IMR-90 (cell line): ENCODE results near the gene FDXR. TPM values are rescaled to one million over a fixed set of nuclear protein-coding genes. Genes with fewer than 3 reads are reported as not detected.

Experiments
- ATAC-seq: fragments of 200-7000 bp; cut with Tn5 transposase; 2 replicates; pipeline ENCODE4 v1.9.1; 2020; ENCODE audit warnings: low read depth, mild to moderate bottlenecking, moderate library complexity
- BruUV-seq: library from RNA; stranded (reverse); fragments of 400-500 nt; replicated peaks from 2 replicates; lab custom pipeline; 2021; lab: Mats Ljungman, UMichigan
- CTCF ChIA-PET: fragments of 300-600 bp; formaldehyde crosslinking; extraction: SDS; loops from one replicate; lab custom pipeline; 2021; ENCODE audit warnings: antibody characterized with exemption; lab: Yijun Ruan, JAX
- POLR2A ChIA-PET: fragments of 300-600 bp; sonication (Branson Sonifier 250); formaldehyde crosslinking; loops from one replicate; lab custom pipeline; 2022; ENCODE audit warnings: antibody characterized with exemption; ENCODE audit not compliant: unreplicated experiment; lab: Charles Lee
- DNase-seq: peaks from one replicate; pipeline ENCODE4 v3.0.0; 2013
- H2AFZ ChIP-seq: replicated peaks from 2 replicates; pipeline ENCODE3; 2013; ENCODE audit warnings: low read length, mild to moderate bottlenecking; ENCODE audit not compliant: poor library complexity
- H2AK5ac ChIP-seq: 2 replicates; pipeline ENCODE4 v1.6.1; 2013; ENCODE audit warnings: low read depth, low read length, inconsistent platforms
- H2AK9ac ChIP-seq: replicated peaks from 2 replicates; pipeline ENCODE3; 2013; ENCODE audit warnings: mild to moderate bottlenecking, low read depth, low read length, moderate library complexity; ENCODE audit not compliant: poor library complexity
- H2BK120ac ChIP-seq: 2 replicates; pipeline ENCODE4 v1.6.1; 2013; ENCODE audit warnings: low read depth, low read length, inconsistent platforms
- H2BK15ac ChIP-seq: 3 replicates; pipeline ENCODE4 v1.6.1; 2013; ENCODE audit warnings: low read depth, low read length, inconsistent platforms
- H2BK20ac ChIP-seq: 2 replicates; pipeline ENCODE4 v1.6.1; 2013; ENCODE audit warnings: low read depth, mild to moderate bottlenecking, inconsistent platforms, low read length, moderate library complexity
- H2BK5ac ChIP-seq: 2 replicates; pipeline ENCODE4 v1.6.1; 2013; ENCODE audit warnings: mild to moderate bottlenecking, low read depth, low read length, inconsistent platforms; ENCODE audit not compliant: poor library complexity, severe bottlenecking
- H3K14ac ChIP-seq: replicated peaks from 2 replicates; pipeline ENCODE4 v1.6.1; 2013; ENCODE audit warnings: low read depth, low read length, inconsistent platforms
- H3K18ac ChIP-seq: 2 replicates; pipeline ENCODE4 v1.6.1; 2013; ENCODE audit warnings: low read depth, low read length, control low read depth
- H3K23ac ChIP-seq: 2 replicates; pipeline ENCODE4 v1.6.1; 2013; ENCODE audit warnings: low read depth, low read length, inconsistent platforms
- H3K27ac ChIP-seq: 2 replicates; pipeline ENCODE4 v1.5.1; 2013; ENCODE audit warnings: mild to moderate bottlenecking, control low read depth, low read length; ENCODE audit not compliant: insufficient read depth
- H3K27me3 ChIP-seq: 2 replicates; pipeline ENCODE4 v1.6.1; 2013; ENCODE audit warnings: low read length; ENCODE audit not compliant: control insufficient read depth, insufficient read depth
- H3K36me3 ChIP-seq: 2 replicates; pipeline ENCODE4 v1.6.1; 2013; ENCODE audit warnings: low read length, mixed read lengths; ENCODE audit not compliant: control insufficient read depth, insufficient read depth
- H3K4ac ChIP-seq: 2 replicates; pipeline ENCODE4 v1.6.1; 2013; ENCODE audit warnings: low read depth, low read length, inconsistent platforms
- H3K4me1 ChIP-seq: 2 replicates; pipeline ENCODE4 v1.6.1; 2013; ENCODE audit warnings: low read length, mixed read lengths; ENCODE audit not compliant: control insufficient read depth, insufficient read depth
- H3K4me2 ChIP-seq: 2 replicates; pipeline ENCODE4 v1.6.1; 2013; ENCODE audit warnings: low read depth, mild to moderate bottlenecking, control low read depth, low read length, moderate library complexity
- H3K4me3 ChIP-seq: 2 replicates; pipeline ENCODE4 v1.5.1; 2013; ENCODE audit warnings: low read depth, mild to moderate bottlenecking, control low read depth, low read length, moderate library complexity; ENCODE audit not compliant: insufficient read depth
- H3K56ac ChIP-seq: 2 replicates; pipeline ENCODE4 v1.6.1; 2013; ENCODE audit warnings: low read length, inconsistent platforms; ENCODE audit not compliant: insufficient read depth; ENCODE audit errors: extremely low read depth
- H3K79me1 ChIP-seq, 2 experiments: 2 replicates each; pipeline ENCODE4 v1.6.1; 2013; ENCODE audit warnings: low read length in 2 of 2, inconsistent platforms in 1 of 2, low read depth in 1 of 2
- H3K9ac ChIP-seq: 2 replicates; pipeline ENCODE4 v1.6.1; 2013; ENCODE audit warnings: low read depth, low read length, control low read depth
- H3K9me1 ChIP-seq: 2 replicates; pipeline ENCODE4 v1.6.1; 2013; ENCODE audit warnings: low read length, inconsistent platforms; ENCODE audit not compliant: insufficient read depth
- H3K9me3 ChIP-seq: 2 replicates; pipeline ENCODE4 v1.6.1; 2013; ENCODE audit warnings: low read length; ENCODE audit not compliant: control insufficient read depth, insufficient read depth
- H4K20me1 ChIP-seq: 2 replicates; pipeline ENCODE4 v1.6.1; 2013; ENCODE audit warnings: low read length, inconsistent platforms; ENCODE audit not compliant: insufficient read depth
- H4K5ac ChIP-seq: 2 replicates; pipeline ENCODE4 v1.6.1; 2013; ENCODE audit warnings: mild to moderate bottlenecking, low read depth, low read length, control low read depth
- H4K8ac ChIP-seq, 2 experiments: 2 replicates each; pipeline ENCODE4 v1.6.1; 2013; ENCODE audit warnings: low read depth in 2 of 2, low read length in 2 of 2, control low read depth in 1 of 2, inconsistent platforms in 1 of 2
- H4K91ac ChIP-seq: 2 replicates; pipeline ENCODE4 v1.6.1; 2013; ENCODE audit warnings: low read depth, low read length, inconsistent platforms; ENCODE audit not compliant: insufficient read depth
- BHLHE40 ChIP-seq: fragments of 150-350 bp; IDR thresholded peaks from 2 replicates; pipeline ENCODE4 v1.6.1; 2016; ENCODE audit warnings: mild to moderate bottlenecking, low read depth, low read length
- CEBPB ChIP-seq: IDR thresholded peaks from 2 replicates; pipeline ENCODE4 v1.6.1; 2012; ENCODE audit warnings: low read depth, low read length, improper control_type of control experiment
- CHD1 ChIP-seq: IDR thresholded peaks from 2 replicates; pipeline ENCODE4 v1.6.1; 2012; ENCODE audit warnings: low read depth, low read length, improper control_type of control experiment
- CTCF ChIP-seq: conservative IDR thresholded peaks from 2 replicates; pipeline ENCODE4 v1.5.1; 2012; ENCODE audit warnings: mild to moderate bottlenecking, low read depth, low read length, improper control_type of control experiment
- FOS ChIP-seq: fragments of 150-350 bp; IDR thresholded peaks from 2 replicates; pipeline ENCODE4 v1.6.1; 2016; ENCODE audit warnings: low read depth, low read length
- MAFK ChIP-seq: IDR thresholded peaks from 2 replicates; pipeline ENCODE4 v1.6.1; 2012; ENCODE audit warnings: low read depth, low read length, improper control_type of control experiment
- MAZ ChIP-seq: IDR thresholded peaks from 2 replicates; pipeline ENCODE4 v1.6.1; 2012; ENCODE audit warnings: low read depth, mild to moderate bottlenecking, low read length, improper control_type of control experiment, moderate library complexity, borderline replicate concordance
- MXI1 ChIP-seq: IDR thresholded peaks from 2 replicates; pipeline ENCODE4 v1.6.1; 2012; ENCODE audit warnings: low read depth, mild to moderate bottlenecking, low read length, moderate library complexity, borderline replicate concordance
- NFE2L2 ChIP-seq: fragments of 150-350 bp; IDR thresholded peaks from 2 replicates; pipeline ENCODE4 v1.6.1; 2016; ENCODE audit warnings: low read depth, mild to moderate bottlenecking, low read length
- POLR2A ChIP-seq: IDR thresholded peaks from 2 replicates; pipeline ENCODE4 v1.6.1; 2012; ENCODE audit warnings: mild to moderate bottlenecking, low read depth, low read length
- RAD21 ChIP-seq: IDR thresholded peaks from 2 replicates; pipeline ENCODE4 v1.6.1; 2012; ENCODE audit warnings: low read length, improper control_type of control experiment
- RCOR1 ChIP-seq: IDR thresholded peaks from 2 replicates; pipeline ENCODE4 v1.6.1; 2012; ENCODE audit warnings: mild to moderate bottlenecking, low read length, improper control_type of control experiment; ENCODE audit not compliant: insufficient replicate concordance
- RFX5 ChIP-seq: IDR thresholded peaks from 2 replicates; pipeline ENCODE4 v1.8.0; 2012; ENCODE audit warnings: low read depth, mild to moderate bottlenecking, low read length, moderate library complexity
- SMC3 ChIP-seq: fragments of 150-350 bp; IDR thresholded peaks from 2 replicates; pipeline ENCODE4 v1.6.1; 2016; ENCODE audit warnings: low read depth, mild to moderate bottlenecking, antibody characterized with exemption, low read length, moderate library complexity
- WGBS, 2 experiments: methylation state at CpG; one replicate each; pipeline versions ENCODE4 v1.1.5 to v1.1.7; 2013; ENCODE audit warnings: missing lambda C conversion rate in 2 of 2; ENCODE audit not compliant: insufficient read length in 1 of 2; ENCODE audit errors: extremely low coverage in 2 of 2; 5-methylcytosine and 5-hydroxymethylcytosine counted together
- dilution Hi-C: fragments of 300-500 bp; cut with HindIII; formaldehyde crosslinking; loops from one replicate; pipeline ENCODE4 v1.14.3; 2018; ENCODE audit warnings: low sequenced_read_pairs; ENCODE audit not compliant: unreplicated experiment
- in situ Hi-C: fragments of 300-500 bp; cut with MboI; formaldehyde crosslinking; loops from 3 replicates; pipeline ENCODE4 v1.14.3; 2019; ENCODE audit warnings: low sequenced_read_pairs, inconsistent platforms, mixed read lengths
- intact Hi-C: fragments of 100-400 bp; cut with micrococcal nuclease; formaldehyde crosslinking; loops from 2 replicates; pipeline ENCODE4 v1.10.0; 2022
- polyA plus RNA-seq, 3 experiments: library from polyadenylated mRNA; depleted of rRNA; stranded (reverse); fragments of >200 nt; gene quantifications; 2 replicates each; pipeline ENCODE4 v1.2.3, GENCODE V29; 2012; ENCODE audit warnings: low replicate concordance in 1 of 3
- total RNA-seq: library from RNA; depleted of rRNA; stranded (reverse); fragments of >200 nt; gene quantifications from 2 replicates; pipeline ENCODE4 v1.2.3, GENCODE V29; 2012
- TF ChIP-seq, protein P1 (sequence below): fragments of 150-350 bp; IDR thresholded peaks from 2 replicates; pipeline ENCODE4 v1.6.1; 2016; ENCODE audit warnings: low read depth, mild to moderate bottlenecking, low read length, moderate library complexity, borderline replicate concordance
- TF ChIP-seq, protein P2 (sequence below): fragments of 150-350 bp; IDR thresholded peaks from 2 replicates; pipeline ENCODE4 v1.6.1; 2017; ENCODE audit warnings: mild to moderate bottlenecking, antibody characterized with exemption, low read length, low read depth

Gene FDXR
- total and polyA plus RNA-seq, 2 of the 4 experiments (the other 2 are of a cell fraction), result 12.4 to 18.6 TPM

- no peak for ATAC-seq
These were observed 49.4 kb upstream of the FDXR start for GRCh38 chr17:74922172-74922571.

More at GRCh38 chr17:74922172-74922571, 49.4 kb upstream of the FDXR start:
- DNase-seq, result no peak
- H4K8ac ChIP-seq, result no peak overlapping the region
- intact Hi-C loops (no loop called here), dilution Hi-C loops (no loop called here), in situ Hi-C loops (no loop called here)
- WGBS, 2 experiments, result no CpG with 5 or more reads among the region's 6 CpGs
- H2BK15ac ChIP-seq, result no peak overlapping the region
- no peak overlapping the region for H3K23ac ChIP-seq
- H4K20me1 ChIP-seq, result no peaks in the 10 kb centered on the region
- no peak overlapping the region for H2AK9ac ChIP-seq
- no TSS peak for BruUV-seq
- H3K27me3 ChIP-seq, result peaks cover 81% of the 10 kb centered on the region
- H2BK120ac ChIP-seq, result no peak overlapping the region
- no peak overlapping the region for H3K14ac ChIP-seq
- H2AK5ac ChIP-seq, result no peak overlapping the region
- H2AFZ ChIP-seq, result no peak overlapping the region
- no peaks in the 10 kb centered on the region for H3K4me1 ChIP-seq
- H3K18ac ChIP-seq, result no peak overlapping the region
- H3K4me2 ChIP-seq, result no peak overlapping the region
- CTCF ChIA-PET, result interaction anchor here (0.5 to 1.1 kb wide), 2 partner anchors 12 to 91 kb away, joined by 4 read pairs; no protein-coding TSS in a partner anchor
- POLR2A ChIA-PET, result no interaction called here
- no peak for TF ChIP-seq BHLHE40
- no peak for TF ChIP-seq CEBPB
- TF ChIP-seq, protein P1, sequence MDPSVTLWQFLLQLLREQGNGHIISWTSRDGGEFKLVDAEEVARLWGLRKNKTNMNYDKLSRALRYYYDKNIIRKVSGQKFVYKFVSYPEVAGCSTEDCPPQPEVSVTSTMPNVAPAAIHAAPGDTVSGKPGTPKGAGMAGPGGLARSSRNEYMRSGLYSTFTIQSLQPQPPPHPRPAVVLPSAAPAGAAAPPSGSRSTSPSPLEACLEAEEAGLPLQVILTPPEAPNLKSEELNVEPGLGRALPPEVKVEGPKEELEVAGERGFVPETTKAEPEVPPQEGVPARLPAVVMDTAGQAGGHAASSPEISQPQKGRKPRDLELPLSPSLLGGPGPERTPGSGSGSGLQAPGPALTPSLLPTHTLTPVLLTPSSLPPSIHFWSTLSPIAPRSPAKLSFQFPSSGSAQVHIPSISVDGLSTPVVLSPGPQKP, result no peak
- no peak for TF ChIP-seq SMC3
- no peak for TF ChIP-seq MAFK
- TF ChIP-seq NFE2L2, result no peak
- no peak for TF ChIP-seq MAZ
- no peak for TF ChIP-seq CHD1
- TF ChIP-seq RAD21, result no peak
- TF ChIP-seq POLR2A, result no peak
- no peak for TF ChIP-seq FOS
- TF ChIP-seq, protein P2, sequence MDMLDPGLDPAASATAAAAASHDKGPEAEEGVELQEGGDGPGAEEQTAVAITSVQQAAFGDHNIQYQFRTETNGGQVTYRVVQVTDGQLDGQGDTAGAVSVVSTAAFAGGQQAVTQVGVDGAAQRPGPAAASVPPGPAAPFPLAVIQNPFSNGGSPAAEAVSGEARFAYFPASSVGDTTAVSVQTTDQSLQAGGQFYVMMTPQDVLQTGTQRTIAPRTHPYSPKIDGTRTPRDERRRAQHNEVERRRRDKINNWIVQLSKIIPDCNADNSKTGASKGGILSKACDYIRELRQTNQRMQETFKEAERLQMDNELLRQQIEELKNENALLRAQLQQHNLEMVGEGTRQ, result no peak
- no peak for TF ChIP-seq RCOR1
- no peak for TF ChIP-seq CTCF
- no peak for TF ChIP-seq RFX5
- no peak for TF ChIP-seq MXI1
- no peak overlapping the region for H2BK20ac ChIP-seq
- H4K5ac ChIP-seq, result no peak overlapping the region
- no peak overlapping the region for H3K9ac ChIP-seq
- no peak overlapping the region for H3K4ac ChIP-seq
- H3K79me1 ChIP-seq, result no peaks in the 10 kb centered on the region
- no peaks in the 10 kb centered on the region for H3K9me1 ChIP-seq
- H3K27ac ChIP-seq, result no peak overlapping the region
- no peak overlapping the region for H2BK5ac ChIP-seq
- H3K4me3 ChIP-seq, result no peak overlapping the region
- H3K56ac ChIP-seq, result no peak overlapping the region
- H3K36me3 ChIP-seq, result no peaks in the 10 kb centered on the region
- H3K9me3 ChIP-seq, result no peaks in the 10 kb centered on the region
- H4K91ac ChIP-seq, result no peak overlapping the region
